RWPE2 (cell line): Measurements from ENCODE around the gene PCARE.

ENCODE experiments used
- ATAC-seq: fragments of 200-7000 bp; cut with Tn5 transposase; 3 replicates; pipeline ENCODE4 v1.9.1; 2021; ENCODE audit warnings: low read depth
- DNase-seq: peaks from one replicate; pipeline ENCODE4 v3.0.0-alpha.2; 2020; ENCODE audit warnings: low spot score
- H3K27ac ChIP-seq: fragments of 450-650 bp; 2 replicates; pipeline ENCODE4 v1.5.1; 2017; ENCODE audit warnings: mild to moderate bottlenecking; ENCODE audit not compliant: poor library complexity, severe bottlenecking
- H3K27me3 ChIP-seq: fragments of 250-450 bp; sonication (Bioruptor Pico); 2 replicates; pipeline ENCODE4 v1.5.1; 2021; ENCODE audit warnings: mild to moderate bottlenecking, moderate library complexity; ENCODE audit not compliant: insufficient read depth, poor library complexity, severe bottlenecking
- H3K36me3 ChIP-seq: fragments of 250-450 bp; sonication (Bioruptor Pico); 2 replicates; pipeline ENCODE4 v1.5.1; 2020; ENCODE audit warnings: low read depth, mild to moderate bottlenecking, moderate library complexity
- H3K4me1 ChIP-seq: fragments of 250-450 bp; sonication (Bioruptor Pico); 2 replicates; pipeline ENCODE4 v1.5.1; 2021; ENCODE audit warnings: mild to moderate bottlenecking, moderate library complexity; ENCODE audit not compliant: insufficient read depth, poor library complexity, severe bottlenecking
- H3K4me3 ChIP-seq: fragments of 250-450 bp; sonication (Bioruptor Pico); 2 replicates; pipeline ENCODE4 v1.5.1; 2021; ENCODE audit warnings: mild to moderate bottlenecking, moderate library complexity; ENCODE audit not compliant: severe bottlenecking
- H3K9me3 ChIP-seq: fragments of 250-450 bp; sonication (Bioruptor Pico); 2 replicates; pipeline ENCODE4 v1.5.1; 2021; ENCODE audit warnings: mild to moderate bottlenecking, moderate library complexity; ENCODE audit not compliant: severe bottlenecking
- CTCF ChIP-seq: fragments of 450-650 bp; IDR thresholded peaks from one replicate; pipeline ENCODE4 v1.5.1; 2017; ENCODE audit warnings: mild to moderate bottlenecking, moderate library complexity; ENCODE audit not compliant: poor library complexity, severe bottlenecking

The PCARE gene

GRCh38 chr2:29051730-29052129 is 22.6 kb downstream of the PCARE start:
- Histone ChIP-seq H3K36me3 (no peaks in the 10 kb centered on the region), H3K27ac (no peak overlapping the region), H3K9me3 (no peaks in the 10 kb centered on the region), H3K27me3 (no peaks in the 10 kb centered on the region), H3K4me3 (no peak overlapping the region), H3K4me1 (peaks cover 10% of the 10 kb centered on the region)
- DNase-seq (no peak), ATAC-seq (no peak)
- no peak for TF ChIP-seq CTCF

DNA sequence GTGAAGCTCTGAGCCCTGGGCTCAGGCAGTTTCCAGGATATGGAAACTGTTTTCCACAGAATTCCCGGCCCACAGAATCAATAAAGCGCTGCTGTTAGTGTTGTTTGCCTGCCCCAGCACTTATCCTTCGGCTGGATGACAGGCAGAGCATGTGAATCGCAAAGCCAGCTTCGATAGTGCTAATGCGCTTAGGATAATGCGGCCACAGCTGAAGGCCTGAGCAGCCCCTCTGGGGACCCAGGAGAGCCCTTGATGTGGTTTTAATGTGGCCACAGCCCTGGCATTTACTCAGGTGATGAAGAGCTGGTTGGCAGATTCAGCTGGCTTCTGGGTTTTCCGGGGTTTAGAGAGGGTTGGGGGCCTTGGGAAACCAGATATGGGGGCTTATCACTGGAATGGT is 23.7 kb downstream of the PCARE start:
- ATAC-seq (no peak), DNase-seq (no peak)
- no peaks in the 10 kb centered on the region for H3K27me3 ChIP-seq
- H3K4me1 ChIP-seq = peaks cover 10% of the 10 kb centered on the region
- no peak overlapping the region for H3K27ac ChIP-seq
- no peak for TF ChIP-seq CTCF
- H3K4me3 ChIP-seq = no peak overlapping the region
- H3K36me3 ChIP-seq = no peaks in the 10 kb centered on the region
- H3K9me3 ChIP-seq = no peaks in the 10 kb centered on the region

DNA sequence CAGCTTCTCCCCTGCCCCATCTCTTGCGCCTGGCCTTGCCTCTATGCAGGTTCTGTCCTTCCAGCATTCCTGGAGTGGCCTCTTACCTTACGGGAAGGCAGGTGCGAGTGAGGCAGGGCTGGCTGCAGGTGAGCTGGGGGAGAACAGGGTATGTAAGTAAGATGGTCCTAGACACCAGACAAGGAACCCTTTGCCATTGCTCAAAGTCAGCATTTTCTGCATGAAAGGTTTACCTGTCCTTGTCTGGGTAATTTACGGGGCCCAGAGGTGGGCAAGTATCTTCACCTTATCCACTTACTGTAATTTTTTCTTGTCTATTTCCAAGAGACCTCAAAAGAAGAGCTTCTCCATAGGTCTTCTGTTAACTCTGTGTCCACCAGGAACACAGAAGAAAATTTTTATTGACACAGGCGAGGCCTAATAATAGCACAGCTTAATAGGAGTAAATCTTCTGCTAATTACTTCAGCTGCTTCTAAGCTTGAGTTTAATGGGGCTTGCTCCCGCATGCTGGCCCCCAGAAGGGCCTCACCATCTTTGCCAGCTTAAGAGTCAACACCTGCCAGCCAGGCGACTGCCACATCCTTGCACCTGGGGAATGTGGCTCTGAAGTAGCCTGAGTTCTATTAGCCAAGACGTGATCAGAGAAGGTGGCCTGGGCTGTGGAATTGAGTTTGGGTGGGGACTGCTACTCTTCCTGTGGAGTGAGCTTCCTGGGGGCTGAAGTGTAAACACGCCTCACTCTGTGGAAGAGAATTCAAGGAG is 27.1 kb downstream of the PCARE start:
- Histone ChIP-seq H3K9me3 (no peaks in the 10 kb centered on the region), H3K27ac (no peak overlapping the region), H3K4me1 (no peaks in the 10 kb centered on the region), H3K36me3 (no peaks in the 10 kb centered on the region), H3K4me3 (no peak overlapping the region), H3K27me3 (no peaks in the 10 kb centered on the region)
- DNase-seq = no peak
- TF ChIP-seq CTCF = no peak
- no peak for ATAC-seq

DNA sequence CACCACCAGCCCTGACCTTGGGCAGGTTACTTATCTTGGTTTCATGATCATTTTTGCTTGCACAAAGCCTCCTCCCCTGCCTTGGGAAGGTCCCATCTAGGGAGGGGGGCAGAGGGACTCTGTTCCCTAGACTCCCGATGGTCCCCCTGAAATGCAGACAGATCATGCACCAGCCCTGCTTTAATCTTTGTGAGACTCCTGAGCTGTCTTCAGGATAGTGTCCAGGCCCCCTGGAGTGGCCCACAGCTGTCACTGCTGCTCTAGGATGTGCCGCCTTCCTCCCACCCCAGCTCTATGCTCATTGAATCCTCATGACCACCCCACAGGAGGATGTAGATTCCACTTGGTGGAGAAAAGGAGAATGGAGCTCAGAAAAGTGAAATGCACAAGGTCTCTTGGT is 28.0 kb downstream of the PCARE start:
- Histone ChIP-seq H3K27ac (no peak overlapping the region), H3K4me1 (no peaks in the 10 kb centered on the region), H3K27me3 (no peaks in the 10 kb centered on the region), H3K36me3 (no peaks in the 10 kb centered on the region), H3K9me3 (no peaks in the 10 kb centered on the region), H3K4me3 (no peak overlapping the region)
- TF ChIP-seq CTCF = no peak
- DNase-seq = no peak
- no peak for ATAC-seq

GRCh38 chr2:29044459-29044858 is 29.9 kb downstream of the PCARE start:
- H3K4me3 ChIP-seq = no peak overlapping the region
- no peak overlapping the region for H3K27ac ChIP-seq
- no peak for TF ChIP-seq CTCF
- H3K36me3 ChIP-seq = no peaks in the 10 kb centered on the region
- ATAC-seq (no peak), DNase-seq (no peak)
- no peaks in the 10 kb centered on the region for H3K4me1 ChIP-seq
- no peaks in the 10 kb centered on the region for H3K27me3 ChIP-seq
- H3K9me3 ChIP-seq = no peaks in the 10 kb centered on the region
